HFFc6 (cell line): ENCODE results near the gene NUDT3. TPM values are rescaled to one million over a fixed set of nuclear protein-coding genes. Genes with fewer than 3 reads are reported as not detected.

Experiments used
- DNase-seq: peaks from one replicate; pipeline ENCODE4 v3.0.0-alpha.2; 2018
- H3K27ac Mint-ChIP-seq: 2 replicates; pipeline ENCODE4 v1.8.0; 2020; ENCODE audit warnings: mild to moderate bottlenecking, mixed read lengths
- H3K27me3 Mint-ChIP-seq: 2 replicates; pipeline ENCODE4 v1.8.0; 2021; ENCODE audit warnings: mild to moderate bottlenecking, moderate library complexity, mixed read lengths; ENCODE audit not compliant: insufficient read depth
- H3K36me3 Mint-ChIP-seq: 2 replicates; pipeline ENCODE4 v1.8.0; 2021; ENCODE audit warnings: low read depth, mixed read lengths
- H3K4me1 Mint-ChIP-seq: 2 replicates; pipeline ENCODE4 v1.8.0; 2020; ENCODE audit warnings: low read depth, mixed read lengths
- H3K4me3 Mint-ChIP-seq: 2 replicates; pipeline ENCODE4 v1.8.0; 2020; ENCODE audit warnings: mild to moderate bottlenecking, moderate library complexity, mixed read lengths
- H3K9me3 Mint-ChIP-seq: 2 replicates; pipeline ENCODE4 v1.8.0; 2020; ENCODE audit warnings: mild to moderate bottlenecking, mixed read lengths
- total RNA-seq, 6 experiments: library from RNA; stranded (reverse); fragmentation: NEBNext Ultra II Directional; extraction: Animal tissue kit (Norgen Biotek cat#: 25700); gene quantifications; 2 replicates in 1 of 6; 3 replicates in 5 of 6; pipeline ENCODE4 v1.2.3, GENCODE V29; 2021
- TF ChIP-seq, protein P1 (sequence below): fragments of 200-600 bp; sonication (generic); IDR thresholded peaks from 2 replicates; pipeline ENCODE4 v1.5.0; 2021; ENCODE audit warnings: antibody characterized with exemption, mild to moderate bottlenecking

The NUDT3 gene
- total RNA-seq, 6 experiments from 2014 or later = 11.3 to 18.9 (median 16.6) TPM

- H3K27me3 Mint-ChIP-seq = no peaks in the 10 kb centered on the region; the same call in 1 of the 2 replicates
- no peak for DNase-seq
- H3K36me3 Mint-ChIP-seq = no peaks in the 10 kb centered on the region
- TF ChIP-seq, protein P1, sequence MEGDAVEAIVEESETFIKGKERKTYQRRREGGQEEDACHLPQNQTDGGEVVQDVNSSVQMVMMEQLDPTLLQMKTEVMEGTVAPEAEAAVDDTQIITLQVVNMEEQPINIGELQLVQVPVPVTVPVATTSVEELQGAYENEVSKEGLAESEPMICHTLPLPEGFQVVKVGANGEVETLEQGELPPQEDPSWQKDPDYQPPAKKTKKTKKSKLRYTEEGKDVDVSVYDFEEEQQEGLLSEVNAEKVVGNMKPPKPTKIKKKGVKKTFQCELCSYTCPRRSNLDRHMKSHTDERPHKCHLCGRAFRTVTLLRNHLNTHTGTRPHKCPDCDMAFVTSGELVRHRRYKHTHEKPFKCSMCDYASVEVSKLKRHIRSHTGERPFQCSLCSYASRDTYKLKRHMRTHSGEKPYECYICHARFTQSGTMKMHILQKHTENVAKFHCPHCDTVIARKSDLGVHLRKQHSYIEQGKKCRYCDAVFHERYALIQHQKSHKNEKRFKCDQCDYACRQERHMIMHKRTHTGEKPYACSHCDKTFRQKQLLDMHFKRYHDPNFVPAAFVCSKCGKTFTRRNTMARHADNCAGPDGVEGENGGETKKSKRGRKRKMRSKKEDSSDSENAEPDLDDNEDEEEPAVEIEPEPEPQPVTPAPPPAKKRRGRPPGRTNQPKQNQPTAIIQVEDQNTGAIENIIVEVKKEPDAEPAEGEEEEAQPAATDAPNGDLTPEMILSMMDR = no peak
- H3K27ac Mint-ChIP-seq = no peak overlapping the region
- no peak overlapping the region for H3K4me3 Mint-ChIP-seq
- no peaks in the 10 kb centered on the region for H3K9me3 Mint-ChIP-seq
- peaks cover 9% of the 10 kb centered on the region; the same call in 1 of the 2 replicates for H3K4me1 Mint-ChIP-seq
These were observed 77.2 kb downstream of the NUDT3 start for GRCh38 chr6:34315256-34315655.

DNA sequence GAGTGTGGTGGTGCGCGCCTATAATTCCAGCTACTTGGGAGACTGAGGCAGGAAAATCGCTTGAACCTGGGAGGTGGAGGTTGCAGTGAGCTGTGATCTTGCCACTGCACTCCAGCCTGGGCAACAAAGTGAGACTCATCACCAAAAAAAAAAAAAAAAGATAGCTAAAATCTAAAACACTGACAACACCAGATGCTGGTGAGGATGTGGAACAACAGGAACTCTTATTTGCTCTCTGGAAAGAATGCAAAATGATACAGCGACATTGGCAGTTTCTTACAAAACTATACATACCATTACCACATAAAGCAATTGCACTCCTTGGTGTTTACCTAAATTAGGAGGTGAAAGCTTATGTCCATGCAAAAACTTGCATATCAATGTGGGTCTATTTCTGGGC, 80.2 kb downstream of the NUDT3 start:
- DNase-seq = no peak
- H3K4me1 Mint-ChIP-seq = no peaks in the 10 kb centered on the region; the same call in 1 of the 2 replicates
- TF ChIP-seq, protein P1 = no peak
- H3K36me3 Mint-ChIP-seq = no peaks in the 10 kb centered on the region
- H3K4me3 Mint-ChIP-seq = no peak overlapping the region
- H3K27ac Mint-ChIP-seq = no peak overlapping the region
- H3K9me3 Mint-ChIP-seq = no peaks in the 10 kb centered on the region
- no peaks in the 10 kb centered on the region; the same call in none of the 2 replicates for H3K27me3 Mint-ChIP-seq

DNA sequence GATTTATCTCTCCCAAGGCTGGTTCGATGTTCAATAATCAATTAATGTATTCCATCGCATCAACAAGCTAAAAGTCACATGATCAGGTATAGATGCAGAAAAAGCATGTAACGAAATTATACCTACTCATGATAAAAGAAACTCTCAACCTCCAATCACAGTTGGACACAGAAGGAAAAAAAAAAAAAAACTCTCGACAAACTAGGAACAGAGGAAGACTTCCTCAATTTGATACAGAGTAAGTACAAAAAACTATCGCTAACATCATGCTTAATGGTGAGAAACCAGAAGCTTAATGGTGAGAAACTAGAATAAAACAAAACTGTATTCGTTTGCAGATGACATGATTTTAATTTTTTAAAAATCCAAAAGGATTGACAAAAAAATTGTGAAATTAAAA, 81.7 kb downstream of the NUDT3 start:
- no peak overlapping the region for H3K4me3 Mint-ChIP-seq
- H3K27me3 Mint-ChIP-seq = no peaks in the 10 kb centered on the region; the same call in 1 of the 2 replicates
- DNase-seq = no peak
- TF ChIP-seq, protein P1 = no peak
- H3K4me1 Mint-ChIP-seq = peaks cover 6% of the 10 kb centered on the region; the same call in 1 of the 2 replicates
- no peaks in the 10 kb centered on the region for H3K9me3 Mint-ChIP-seq
- no peaks in the 10 kb centered on the region for H3K36me3 Mint-ChIP-seq
- H3K27ac Mint-ChIP-seq = no peak overlapping the region

- no peaks in the 10 kb centered on the region for H3K36me3 Mint-ChIP-seq
- H3K27me3 Mint-ChIP-seq = no peaks in the 10 kb centered on the region; the same call in 1 of the 2 replicates
These were observed 84.0 kb downstream of the NUDT3 start for GRCh38 chr6:34308483-34308882.

DNA sequence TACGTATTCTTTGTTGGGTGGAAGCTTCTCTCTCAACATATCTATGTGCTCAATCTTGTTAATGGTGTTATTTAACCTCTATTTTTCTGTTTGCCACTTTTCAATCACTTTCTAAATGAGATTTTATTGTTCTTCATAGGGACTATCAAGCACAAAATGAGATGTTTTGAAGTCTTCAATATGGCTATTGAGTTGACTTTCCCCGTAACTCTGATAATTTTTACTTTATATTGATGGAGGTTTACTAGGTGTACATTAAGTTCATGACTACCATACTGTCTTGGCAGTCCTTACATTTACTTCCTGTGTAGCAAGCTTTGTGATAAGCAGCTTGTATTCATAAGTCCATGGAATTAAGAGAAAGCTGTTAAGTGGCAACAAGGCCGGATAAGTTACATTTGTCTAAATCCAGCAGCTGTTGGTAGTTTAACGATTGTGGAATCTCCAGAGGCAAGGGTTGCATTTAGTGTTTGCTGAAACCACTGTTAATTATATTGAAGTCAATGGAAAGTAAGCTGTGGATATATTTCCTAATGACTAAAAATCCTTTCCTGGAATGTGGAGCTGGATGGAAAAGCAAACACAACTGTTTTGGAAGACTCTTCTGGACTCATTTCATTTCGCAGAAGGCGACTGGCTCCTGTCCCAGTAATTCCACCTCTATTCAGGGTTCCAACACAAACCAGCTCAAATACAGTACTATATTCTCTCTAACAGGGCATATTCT, 86.3 kb downstream of the NUDT3 start:
- Mint-ChIP-seq H3K27me3 (no peaks in the 10 kb centered on the region; the same call in 1 of the 2 replicates), H3K27ac (no peak overlapping the region), H3K9me3 (no peaks in the 10 kb centered on the region), H3K36me3 (no peaks in the 10 kb centered on the region), H3K4me1 (peaks cover 19% of the 10 kb centered on the region), H3K4me3 (no peak overlapping the region)
- TF ChIP-seq, protein P1 = no peak
- DNase-seq = no peak

More at GRCh38 chr6:34308483-34308882, 84.0 kb downstream of the NUDT3 start:
- no peaks in the 10 kb centered on the region for H3K9me3 Mint-ChIP-seq
- no peak overlapping the region for H3K27ac Mint-ChIP-seq
- no peak overlapping the region for H3K4me3 Mint-ChIP-seq
- peaks cover 6% of the 10 kb centered on the region; the same call in 1 of the 2 replicates for H3K4me1 Mint-ChIP-seq
- DNase-seq = no peak
- TF ChIP-seq, protein P1 = no peak
